Measurements from ENCODE around the gene DNAH1.

The DNAH1 gene

DNA sequence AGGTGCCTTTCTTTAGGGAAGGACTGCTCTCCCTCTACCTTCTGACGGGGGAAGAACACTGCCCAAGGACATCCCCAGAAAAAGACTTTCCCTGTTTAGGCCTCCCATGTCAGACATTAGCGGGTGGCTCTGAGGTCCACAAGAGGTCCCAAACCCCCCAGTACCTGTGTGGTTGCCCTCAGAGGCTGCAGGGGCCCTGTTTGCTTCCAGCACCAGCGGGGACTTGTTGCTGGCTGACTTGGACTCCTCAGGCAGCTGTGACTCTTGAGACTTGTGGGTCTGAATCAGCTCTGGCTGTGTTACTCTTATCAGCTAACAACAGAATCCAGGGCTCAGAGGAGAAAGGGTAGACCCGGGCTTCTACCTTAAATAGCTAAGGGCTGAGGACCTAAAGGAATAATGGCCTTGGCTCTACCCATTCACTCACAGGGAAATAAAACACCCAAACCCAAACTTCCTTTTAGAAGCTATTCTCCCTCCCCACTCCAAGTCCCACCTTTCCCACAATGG, 89.5 kb downstream of the DNAH1 start:
- no peak for TF ChIP-seq ZNF274 (IDR thresholded peaks at IDR 0.05; ENCODE audit: low read depth, low read length)
- no peak overlapping the region for H3K4me3 ChIP-seq (ENCODE audit: low read length)

DNA sequence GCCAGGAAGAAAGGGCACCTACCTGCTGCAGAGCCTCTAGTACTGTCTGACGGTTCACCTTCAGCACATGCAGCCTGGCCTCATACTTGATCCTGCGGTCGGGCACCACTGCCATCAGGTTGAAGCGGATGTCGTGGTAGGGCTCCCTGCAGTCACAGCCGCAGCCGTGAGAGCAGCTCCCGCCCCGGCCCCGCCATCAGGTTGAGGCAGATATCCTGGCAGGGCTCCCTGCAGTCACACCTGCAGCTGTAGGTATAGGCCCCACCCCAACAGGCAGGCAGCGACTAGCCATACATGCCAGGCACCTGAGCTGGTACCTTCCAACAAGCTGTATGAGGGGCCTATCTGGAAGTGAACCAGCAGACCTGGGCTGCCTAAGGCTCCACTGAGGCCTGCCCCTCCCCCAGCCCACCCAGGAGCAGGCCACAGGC, 90.1 kb downstream of the DNAH1 start:
- TF ChIP-seq ZNF274 (IDR thresholded peaks at IDR 0.05; ENCODE audit: low read depth, low read length), result no peak
- no peak overlapping the region for H3K4me3 ChIP-seq (ENCODE audit: low read length)

GRCh38 chr3:52406791-52407510, 90.8 kb downstream of the DNAH1 start:
- no peak overlapping the region for H3K4me3 ChIP-seq (ENCODE audit: low read length)
- TF ChIP-seq ZNF274 (IDR thresholded peaks at IDR 0.05; ENCODE audit: low read depth, low read length), result no peak

- no peak for TF ChIP-seq ZNF274 (IDR thresholded peaks at IDR 0.05; ENCODE audit: low read depth, low read length)
Measured at GRCh38 chr3:52407779-52408178, 91.7 kb downstream of the DNAH1 start.

GRCh38 chr3:52408466-52408865, 92.3 kb downstream of the DNAH1 start:
- no peak for TF ChIP-seq ZNF274 (IDR thresholded peaks at IDR 0.05; ENCODE audit: low read depth, low read length)

More at GRCh38 chr3:52407779-52408178, 91.7 kb downstream of the DNAH1 start:
- no peak overlapping the region for H3K4me3 ChIP-seq (ENCODE audit: low read length)

GRCh38 chr3:52415800-52416199, 99.7 kb downstream of the DNAH1 start:
- TF ChIP-seq ZNF274 (IDR thresholded peaks at IDR 0.05; ENCODE audit: low read depth, low read length), result no peak
- H3K4me3 ChIP-seq (ENCODE audit: low read length), result no peak overlapping the region

More at GRCh38 chr3:52408466-52408865, 92.3 kb downstream of the DNAH1 start:
- peak overlapping the region; percentile 82; the same call in 1 of the 2 replicates for H3K4me3 ChIP-seq (ENCODE audit: low read length)

GRCh38 chr3:52420388-52420787, 104.3 kb downstream of the DNAH1 start:
- no peak for TF ChIP-seq ZNF274 (IDR thresholded peaks at IDR 0.05; ENCODE audit: low read depth, low read length)
- H3K4me3 ChIP-seq (ENCODE audit: low read length), result no peak overlapping the region

DNA sequence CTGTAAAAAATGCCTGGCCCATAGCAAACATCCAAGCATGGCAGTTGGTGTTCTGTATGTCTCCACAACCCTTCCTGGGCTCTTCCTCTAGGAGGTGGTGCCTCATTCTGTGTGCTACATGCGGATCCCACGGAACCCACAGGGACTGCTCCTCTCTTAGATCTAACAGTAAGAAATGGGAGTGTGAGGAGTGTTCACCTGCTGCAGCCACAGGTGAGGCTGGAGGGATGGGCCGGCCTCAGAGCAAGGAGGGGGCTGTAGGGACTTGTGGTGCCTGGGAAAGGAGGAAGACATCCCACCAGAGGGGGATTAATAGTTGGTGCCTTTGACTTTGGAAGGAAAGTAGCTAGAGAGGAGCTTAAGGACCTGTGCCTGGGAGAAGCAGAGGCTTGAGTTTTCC, 106.5 kb downstream of the DNAH1 start:
- no peak overlapping the region for H3K4me3 ChIP-seq (ENCODE audit: low read length)
- no peak for TF ChIP-seq ZNF274 (IDR thresholded peaks at IDR 0.05; ENCODE audit: low read depth, low read length)

GRCh38 chr3:52423173-52423572, 107.1 kb downstream of the DNAH1 start:
- TF ChIP-seq ZNF274 (IDR thresholded peaks at IDR 0.05; ENCODE audit: low read depth, low read length), result no peak
- H3K4me3 ChIP-seq (ENCODE audit: low read length), result no peak overlapping the region

DNA sequence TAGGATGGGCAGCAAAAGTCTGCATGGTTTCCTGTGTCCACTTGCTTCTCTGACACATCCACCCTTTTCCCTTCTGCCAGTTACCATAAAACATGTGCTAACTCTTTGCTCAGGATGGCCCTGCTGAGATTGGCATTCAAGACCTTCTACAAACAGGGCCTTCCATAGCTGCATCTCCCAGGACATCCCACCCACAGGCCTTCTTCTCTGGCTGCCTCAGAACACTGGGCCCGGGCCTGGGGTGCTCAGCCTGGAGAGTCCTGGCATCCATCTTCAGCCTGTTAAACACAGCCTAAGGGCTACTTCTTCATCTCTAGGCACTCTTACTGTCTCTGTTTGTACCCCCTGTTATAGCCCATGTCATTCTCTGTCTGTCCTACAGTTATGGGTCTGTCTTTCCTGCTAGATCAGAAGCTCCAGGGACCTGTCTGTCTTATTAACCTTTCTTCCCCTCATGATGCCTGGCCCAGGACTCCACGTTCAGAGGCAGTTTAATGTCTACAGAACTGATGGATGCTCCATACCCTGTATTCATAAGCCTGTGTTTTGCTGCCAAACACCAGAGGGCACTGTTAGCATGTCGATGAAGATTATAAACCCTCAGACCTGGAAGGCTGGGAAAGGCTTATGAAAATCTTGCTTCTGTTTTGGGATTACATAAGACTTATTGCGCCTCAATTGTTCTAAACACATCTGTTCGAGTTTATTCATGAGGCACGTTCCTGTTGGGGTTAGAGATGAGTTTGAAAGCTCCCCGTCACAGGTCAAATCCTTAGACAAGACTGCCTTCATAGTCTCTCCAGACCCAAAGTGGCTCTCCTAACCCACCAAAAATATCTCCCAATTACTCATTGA, 112.3 kb downstream of the DNAH1 start:
- no peak for TF ChIP-seq ZNF274 (IDR thresholded peaks at IDR 0.05; ENCODE audit: low read depth, low read length)
- H3K4me3 ChIP-seq (ENCODE audit: low read length), result no peak overlapping the region

GRCh38 chr3:52429031-52429430, 112.9 kb downstream of the DNAH1 start:
- TF ChIP-seq ZNF274 (IDR thresholded peaks at IDR 0.05; ENCODE audit: low read depth, low read length), result no peak
- no peak overlapping the region for H3K4me3 ChIP-seq (ENCODE audit: low read length)

- no peak for TF ChIP-seq ZNF274 (IDR thresholded peaks at IDR 0.05; ENCODE audit: low read depth, low read length)
- H3K4me3 ChIP-seq (ENCODE audit: low read length), result no peak overlapping the region
Measured at GRCh38 chr3:52429779-52430415, 113.8 kb downstream of the DNAH1 start.

GRCh38 chr3:52430416-52430810, 114.3 kb downstream of the DNAH1 start:
- no peak overlapping the region for H3K4me3 ChIP-seq (ENCODE audit: low read length)
- no peak for TF ChIP-seq ZNF274 (IDR thresholded peaks at IDR 0.05; ENCODE audit: low read depth, low read length)

All from GM08714 (cell line).